Hematopoietic multipotent progenitor cell treated with erythropoietin and hydrocortisone succinate and interleukin-3 and kit ligand, for 17 days (in vitro differentiated cells): ENCODE results near the gene NDFIP2.

Experiments used
- DNase-seq: peaks from one replicate; pipeline ENCODE4 v3.0.0-alpha.2; 2015; ENCODE audit warnings: low spot score

NDFIP2 gene

GRCh38 chr13:79496188-79496587 lies 15.2 kb downstream of the NDFIP2 start:
- DNase-seq, result no peak

DNA sequence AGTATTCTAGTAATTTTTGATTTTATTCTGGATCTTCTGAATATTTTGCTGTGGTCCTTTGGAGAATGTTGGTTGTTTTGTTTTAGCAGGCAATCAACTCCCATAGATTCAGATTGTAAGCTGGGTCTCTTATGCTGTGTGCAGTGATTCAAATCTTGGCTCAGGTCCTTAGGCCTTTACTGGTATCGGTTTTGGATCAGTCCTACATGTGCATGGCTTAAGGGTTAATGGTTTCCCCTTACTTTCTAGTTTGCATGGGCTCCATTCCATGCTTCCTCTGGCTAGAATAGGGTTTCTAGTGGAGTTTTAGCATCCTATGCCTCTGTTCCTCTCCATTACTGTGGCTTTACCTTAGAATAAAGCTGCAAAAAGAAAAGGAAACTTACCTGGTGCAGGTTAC lies 16.1 kb downstream of the NDFIP2 start:
- no peak for DNase-seq

- no peak for DNase-seq
Observed at GRCh38 chr13:79497852-79498251, 16.9 kb downstream of the NDFIP2 start.

GRCh38 chr13:79500829-79501228 lies 19.9 kb downstream of the NDFIP2 start:
- DNase-seq, result no peak

GRCh38 chr13:79501538-79502232 lies 20.7 kb downstream of the NDFIP2 start:
- DNase-seq, result no peak

DNA sequence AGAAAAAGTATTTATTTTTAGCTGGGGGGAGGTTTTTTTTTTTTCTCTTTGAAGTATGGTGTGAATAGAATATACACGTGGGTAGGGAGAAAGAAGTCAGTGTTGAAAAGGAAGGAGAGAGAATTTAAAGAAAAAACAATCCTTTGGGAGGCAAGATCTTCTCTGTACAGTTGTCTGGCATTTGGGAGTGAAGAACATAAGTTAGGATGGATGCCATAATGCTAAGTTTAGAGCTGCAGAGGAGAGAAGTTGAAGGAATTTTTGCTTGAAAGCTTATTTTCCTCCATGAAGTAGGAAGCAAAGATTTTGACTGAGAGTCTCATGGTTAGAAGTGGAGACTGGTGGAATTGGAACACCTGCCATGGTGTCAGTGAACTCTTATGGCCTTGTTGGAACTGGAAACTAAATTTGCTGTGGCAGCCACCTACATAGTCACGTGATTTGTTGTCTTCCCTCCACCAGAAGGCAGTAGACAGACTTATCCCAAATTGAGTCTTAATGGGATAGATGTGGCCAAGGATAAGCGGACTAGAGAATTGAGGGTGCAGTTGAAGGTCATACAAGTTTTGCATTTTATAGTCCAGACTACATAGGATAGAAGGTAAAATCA lies 22.0 kb downstream of the NDFIP2 start:
- DNase-seq, result no peak

DNA sequence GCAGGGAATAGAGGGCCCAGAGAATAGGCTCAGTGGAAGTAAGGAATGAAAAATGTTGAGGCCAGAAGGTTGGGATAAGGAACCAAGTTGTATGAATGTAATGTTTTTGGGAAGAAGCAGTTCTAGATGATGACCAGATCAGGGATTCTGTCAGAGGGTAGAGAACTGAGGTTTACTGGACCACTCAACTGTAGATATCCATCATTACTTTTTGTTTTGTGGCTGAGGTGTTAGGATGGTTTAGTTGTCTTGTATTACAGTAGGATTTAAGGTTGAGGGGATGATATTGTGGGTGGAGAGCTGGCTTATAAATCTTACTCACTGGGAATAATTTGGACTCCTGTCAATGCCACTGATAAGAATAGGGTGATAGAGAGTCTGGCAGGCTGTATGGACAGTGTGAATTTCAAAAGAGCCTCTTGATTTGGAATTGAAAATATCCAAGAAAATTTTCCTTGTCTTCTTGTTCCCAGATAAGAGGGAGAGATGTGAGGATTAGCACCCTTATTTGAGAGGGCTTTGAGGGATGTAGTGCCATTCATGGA lies 22.6 kb downstream of the NDFIP2 start:
- DNase-seq, result no peak

GRCh38 chr13:79508224-79508961 lies 27.4 kb downstream of the NDFIP2 start:
- DNase-seq, result no peak

GRCh38 chr13:79511611-79512010 lies 30.7 kb downstream of the NDFIP2 start:
- DNase-seq, result no peak

DNA sequence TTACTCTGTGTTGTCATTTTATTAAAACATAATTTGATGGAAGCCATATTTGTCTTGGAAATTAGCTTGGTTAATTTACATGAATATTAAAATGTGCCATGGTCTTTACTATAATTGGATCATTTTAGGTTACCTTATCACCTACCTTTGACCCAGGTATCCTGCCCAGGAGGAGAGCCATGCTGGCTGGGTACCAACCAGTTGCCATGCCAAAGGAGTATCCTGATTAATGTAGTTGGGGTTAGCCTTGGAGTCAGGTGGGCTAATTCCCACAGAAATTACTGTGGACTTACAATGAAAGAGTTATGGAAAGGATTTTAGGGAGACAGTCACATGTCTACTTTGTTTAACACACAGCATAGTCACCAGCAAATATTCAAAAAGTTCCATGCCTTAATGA lies 32.0 kb downstream of the NDFIP2 start:
- no peak for DNase-seq

GRCh38 chr13:79516595-79516994 lies 35.6 kb downstream of the NDFIP2 start:
- DNase-seq, result no peak

- no peak for DNase-seq
Observed at GRCh38 chr13:79519255-79519654, 38.3 kb downstream of the NDFIP2 start.

DNA sequence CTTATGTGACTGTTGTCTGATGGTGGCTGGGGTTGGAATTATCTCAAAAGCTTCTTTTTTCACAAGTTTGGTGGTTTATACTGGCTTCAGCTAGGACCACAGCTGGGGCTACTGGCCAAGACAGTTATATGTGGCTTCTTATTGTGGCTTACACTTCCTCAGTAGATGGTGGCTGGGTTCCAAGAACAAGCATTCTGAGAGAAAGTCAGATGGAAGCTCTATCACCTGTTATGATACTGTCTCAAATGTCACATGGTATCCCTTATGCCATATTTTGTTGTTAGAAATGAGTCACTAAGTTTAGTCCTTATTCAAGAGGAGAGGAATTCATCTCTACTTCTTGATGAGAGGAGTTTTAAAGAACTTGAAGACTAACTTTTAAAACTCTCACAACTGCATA lies 41.6 kb downstream of the NDFIP2 start:
- no peak for DNase-seq

- no peak for DNase-seq
Observed at GRCh38 chr13:79525064-79525857, 44.3 kb downstream of the NDFIP2 start.

DNA sequence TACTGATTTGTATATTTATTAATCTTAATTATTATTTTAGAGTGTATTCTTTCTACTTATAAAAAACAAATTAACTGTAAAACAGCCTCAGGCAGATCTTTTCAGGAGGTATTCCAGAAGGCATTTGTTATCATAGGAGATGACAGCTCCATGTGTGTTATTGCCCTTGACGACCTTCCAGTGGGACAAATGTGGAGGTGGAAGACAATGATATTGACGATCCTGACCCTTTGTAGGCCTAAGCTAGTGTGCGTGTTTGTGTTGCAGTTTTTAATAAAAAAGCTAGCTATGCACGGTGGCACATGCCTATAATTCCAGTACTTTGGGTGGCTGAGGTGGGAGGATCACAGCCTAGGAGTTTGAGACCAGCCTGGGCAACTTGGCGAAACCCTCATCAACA lies 46.7 kb downstream of the NDFIP2 start:
- DNase-seq, result no peak

GRCh38 chr13:79528356-79528755 lies 47.4 kb downstream of the NDFIP2 start:
- DNase-seq, result no peak

- DNase-seq, result no peak
Observed at GRCh38 chr13:79528759-79529191, 47.8 kb downstream of the NDFIP2 start.

DNA sequence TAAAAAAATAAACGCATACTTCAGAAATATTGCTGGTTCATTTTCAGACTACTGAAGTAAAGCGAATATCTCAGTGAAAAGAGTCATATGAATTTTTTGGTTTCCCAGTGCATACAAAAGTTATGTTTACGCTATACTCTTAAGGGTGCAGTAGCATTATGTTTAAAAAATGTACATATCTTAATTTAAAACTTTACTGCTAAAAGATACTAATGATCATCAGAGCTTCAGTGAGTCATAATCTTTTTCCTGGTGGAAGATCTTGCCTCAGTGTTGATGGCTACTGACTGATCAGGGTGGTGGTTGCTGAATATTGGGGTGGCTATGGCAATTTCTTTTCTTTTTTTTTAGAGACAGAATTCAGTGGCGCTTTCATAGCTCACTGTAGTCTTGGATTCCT lies 48.9 kb downstream of the NDFIP2 start:
- DNase-seq, result no peak

GRCh38 chr13:79530270-79530669 lies 49.3 kb downstream of the NDFIP2 start:
- no peak for DNase-seq

DNA sequence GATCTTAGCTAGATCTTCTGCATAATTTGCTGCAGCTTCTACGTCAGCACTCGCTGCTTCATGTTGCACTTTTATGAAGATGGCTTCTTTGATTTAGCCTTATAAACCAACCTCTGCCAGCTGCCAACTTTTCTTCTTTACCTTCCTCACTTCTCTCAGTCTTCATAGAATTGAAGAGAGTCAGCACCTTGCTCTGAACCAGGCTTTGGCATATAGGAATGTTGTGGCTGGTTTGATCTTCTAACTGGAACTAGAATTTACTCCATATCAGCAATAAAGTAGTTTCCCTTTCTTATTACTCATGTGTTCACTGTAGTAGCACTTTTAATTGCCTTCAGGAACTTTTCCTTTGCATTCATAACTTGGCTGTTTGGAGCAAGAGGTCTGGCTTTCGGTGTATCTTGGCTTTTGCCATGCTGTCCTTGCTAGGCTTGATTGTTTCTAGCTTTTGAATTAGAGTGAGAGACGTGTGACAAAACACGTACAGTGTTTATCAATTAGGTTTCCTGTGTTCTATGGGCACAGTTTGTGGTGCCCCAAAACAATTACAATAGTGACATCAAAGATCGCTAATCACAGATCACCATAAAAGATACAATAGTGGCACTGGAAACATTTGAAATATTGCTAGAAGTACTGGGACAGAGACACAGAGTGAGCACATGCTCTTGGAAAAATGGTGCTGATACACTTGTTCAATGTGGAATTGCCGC lies 50.7 kb downstream of the NDFIP2 start:
- DNase-seq, result no peak

DNA sequence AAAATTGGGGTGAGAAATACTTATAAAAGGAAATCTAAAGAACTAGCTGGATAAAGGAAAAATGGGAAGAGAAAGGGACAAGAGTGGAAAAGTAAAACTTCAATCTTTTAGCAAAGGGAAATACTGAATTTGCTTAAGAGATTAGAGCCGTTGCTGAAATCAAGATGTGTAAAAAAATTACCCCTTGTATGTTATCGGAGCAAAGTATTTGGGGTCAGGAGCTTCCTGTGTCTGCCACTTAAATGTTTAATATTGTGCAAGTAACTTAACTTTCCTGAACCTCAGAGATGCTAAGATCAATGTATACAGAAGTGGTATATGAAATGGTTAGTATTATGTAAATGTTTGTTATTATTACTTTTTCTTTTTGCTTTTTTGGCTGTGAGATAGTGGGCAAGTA lies 51.6 kb downstream of the NDFIP2 start:
- DNase-seq, result no peak
